ENCODE results near the gene CTIF.

Gene CTIF

DNA sequence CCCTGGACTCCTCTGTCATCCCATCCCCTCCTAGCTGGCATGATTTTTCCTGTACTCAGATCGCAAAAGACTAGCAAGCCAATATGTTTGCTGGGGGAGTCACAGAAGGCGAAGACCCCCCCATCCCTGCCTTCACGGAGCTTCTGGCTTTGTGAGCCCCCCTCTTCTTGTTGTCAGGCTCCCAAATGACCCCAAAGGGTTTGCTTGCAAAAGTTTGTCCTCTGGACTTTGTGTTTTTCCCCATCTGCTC, 242.0 kb downstream of the CTIF start:
- no peak for DNase-seq

DNA sequence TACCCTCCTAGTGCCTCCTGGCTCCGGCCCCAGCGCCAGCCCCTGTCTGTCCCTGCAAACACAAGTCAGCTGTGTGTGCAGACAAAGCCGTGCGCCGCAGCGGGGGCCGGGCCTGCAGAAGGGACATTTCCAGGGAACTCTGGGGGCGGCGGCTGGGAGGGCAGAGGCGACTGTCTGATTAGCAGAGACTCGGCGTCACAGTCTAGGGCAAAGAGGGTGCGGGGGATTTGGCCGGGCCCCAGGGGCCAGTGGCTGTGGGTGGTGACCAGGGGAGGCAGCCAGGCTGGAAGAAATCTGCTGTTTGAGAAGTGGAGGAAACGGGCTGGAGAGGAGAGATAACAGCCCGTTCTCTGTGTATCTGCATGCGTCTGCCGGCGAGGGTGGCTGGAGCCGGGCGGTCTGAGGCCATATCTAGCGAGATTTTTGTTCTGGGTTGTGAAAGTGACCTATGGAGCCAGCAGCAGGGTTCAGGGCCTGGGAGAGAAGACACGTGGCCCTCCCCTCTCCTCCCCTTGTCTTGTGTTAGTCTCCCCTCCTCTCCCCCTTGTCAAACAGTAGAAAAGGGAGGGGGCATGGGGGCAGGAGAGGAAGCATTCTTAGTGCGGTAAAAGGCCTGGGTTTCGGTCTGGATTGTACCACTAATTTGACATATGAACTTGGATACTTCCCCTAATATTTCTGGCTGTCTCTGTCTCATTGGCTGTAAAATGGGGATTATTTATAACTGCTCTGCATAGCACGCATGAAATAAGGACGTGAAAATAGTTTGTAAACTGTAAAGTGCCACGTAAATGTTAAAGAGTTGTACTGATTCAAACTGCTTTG, 242.5 kb downstream of the CTIF start:
- no peak for DNase-seq

DNA sequence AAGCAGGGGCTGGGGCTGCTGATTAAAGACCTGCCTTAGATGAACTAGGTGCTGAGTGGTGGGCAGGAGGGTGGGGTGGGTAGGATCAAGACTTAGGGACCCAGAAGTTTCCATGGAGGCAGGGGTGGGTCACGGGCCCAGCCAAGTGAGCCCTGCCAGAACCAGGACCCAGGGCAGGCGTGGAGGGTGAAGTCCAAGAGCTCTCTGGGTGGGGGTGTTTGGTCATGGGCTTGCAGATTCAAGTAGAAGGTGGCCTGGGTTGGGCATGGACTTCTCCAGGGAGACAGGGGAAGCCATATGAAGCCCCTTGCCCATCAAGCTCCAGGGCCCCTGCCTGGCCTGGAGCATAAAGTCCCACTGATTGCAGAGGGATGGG, 243.1 kb downstream of the CTIF start:
- DNase-seq = no peak

DNA sequence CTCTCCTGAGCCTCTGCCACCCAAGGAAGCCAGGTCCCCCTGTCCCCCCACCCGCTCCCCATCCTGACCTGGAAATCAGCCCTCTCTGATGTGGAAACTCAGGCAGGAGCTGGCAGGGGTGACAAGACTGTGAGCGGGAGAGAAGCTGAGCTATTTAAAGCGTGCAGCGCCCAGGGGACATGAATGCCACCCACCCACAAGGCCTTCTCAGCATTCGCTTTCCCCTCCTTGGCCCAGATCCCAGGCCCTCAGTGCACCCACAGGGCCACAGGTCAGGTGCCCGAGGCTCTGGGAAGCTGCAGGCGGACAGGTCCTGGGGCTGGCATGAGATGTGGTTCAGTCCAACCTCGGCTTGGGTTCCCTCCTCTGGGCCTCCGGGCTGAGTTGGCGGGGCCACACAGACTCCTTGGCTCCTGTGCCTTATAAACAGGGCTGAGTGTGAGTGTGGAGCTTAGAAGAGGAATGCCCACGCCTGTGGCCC, 243.6 kb downstream of the CTIF start:
- no peak for DNase-seq

DNA sequence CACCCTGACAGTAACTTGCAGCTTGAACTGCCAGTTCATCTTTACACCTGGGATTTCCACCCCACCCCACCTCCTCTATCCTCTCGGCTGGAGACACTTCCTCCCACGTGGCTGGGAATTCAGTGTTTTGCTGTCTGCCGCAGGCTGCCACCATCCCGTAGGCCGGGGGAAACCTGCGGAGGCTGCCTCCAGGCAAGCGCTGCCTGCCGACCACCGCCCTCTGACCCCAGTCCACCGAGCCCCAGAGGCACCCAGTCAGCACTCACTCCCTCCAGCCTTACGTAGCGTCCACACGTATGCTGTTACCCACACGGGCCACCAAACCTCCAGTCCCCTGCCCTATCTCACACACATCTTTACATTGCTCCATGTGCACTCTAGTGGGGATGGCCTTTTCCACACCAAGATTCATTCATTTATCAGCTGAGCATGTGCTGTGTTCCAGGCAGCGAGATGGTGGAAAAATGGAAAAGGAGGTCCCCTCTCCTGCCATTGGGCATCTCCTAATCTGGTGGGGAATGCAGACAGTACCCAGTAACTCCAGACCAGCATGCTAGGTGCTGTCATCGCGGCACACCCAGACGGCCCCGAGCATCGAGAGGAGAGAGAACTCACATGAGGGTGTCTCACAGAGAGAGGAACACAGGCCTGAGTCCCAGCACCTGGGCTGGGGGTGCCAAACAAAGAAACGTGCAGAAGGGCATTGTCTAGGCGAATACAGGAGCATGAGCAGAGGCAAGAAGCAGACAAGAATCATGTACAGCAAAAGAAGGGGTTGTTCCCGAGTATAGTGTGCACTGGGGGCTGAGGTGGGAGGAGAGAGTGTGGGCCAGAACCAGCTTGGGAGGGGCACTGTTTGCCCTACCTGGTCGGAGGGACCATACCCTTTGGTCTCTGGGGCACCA, 245.0 kb downstream of the CTIF start:
- no peak for DNase-seq

DNA sequence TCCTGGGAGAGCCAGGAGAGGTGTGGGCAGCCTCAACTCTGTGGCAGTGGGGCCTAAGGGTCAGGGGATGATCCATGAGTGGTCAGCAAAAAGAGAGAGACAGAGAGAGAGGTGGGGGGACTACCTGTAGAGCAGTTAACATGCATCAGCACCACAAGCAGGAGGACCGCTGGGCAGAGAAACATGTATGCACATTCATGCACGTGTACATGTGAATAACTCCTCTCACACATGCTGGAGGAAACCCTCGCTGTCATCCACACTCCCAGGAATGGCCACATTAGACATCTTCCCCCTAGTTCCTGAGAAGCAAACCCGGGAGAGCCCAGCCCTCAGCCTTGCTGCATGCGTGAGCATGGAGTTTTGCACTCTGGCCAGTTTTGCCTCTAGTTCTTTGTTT, 245.8 kb downstream of the CTIF start:
- no peak for DNase-seq

DNA sequence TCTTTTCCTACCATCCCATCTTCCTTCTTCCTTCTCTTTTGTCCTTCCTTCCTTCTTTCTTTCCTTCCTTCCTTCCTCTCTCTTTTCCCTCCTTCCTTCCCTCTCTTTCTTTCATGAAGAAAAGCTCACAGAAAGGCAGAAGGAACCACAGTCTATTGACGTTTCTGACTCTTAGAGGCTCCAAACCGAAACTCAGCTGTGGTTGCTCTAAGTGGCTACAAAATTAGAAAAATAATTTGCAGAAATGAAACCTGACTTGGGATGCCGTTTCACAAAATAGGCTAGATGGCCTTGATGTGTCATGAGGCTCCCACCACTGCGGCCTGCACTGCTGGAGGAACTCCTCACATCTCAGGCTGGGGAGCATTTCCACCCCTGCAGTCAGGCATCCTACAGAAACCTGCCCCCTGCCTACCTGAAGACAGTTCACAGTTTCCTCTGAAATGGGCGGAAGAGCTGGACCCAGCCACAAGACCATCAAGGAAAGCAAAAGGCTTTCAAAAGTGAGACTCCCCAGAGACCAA, 246.3 kb downstream of the CTIF start:
- peak; percentile 46 for DNase-seq

DNA sequence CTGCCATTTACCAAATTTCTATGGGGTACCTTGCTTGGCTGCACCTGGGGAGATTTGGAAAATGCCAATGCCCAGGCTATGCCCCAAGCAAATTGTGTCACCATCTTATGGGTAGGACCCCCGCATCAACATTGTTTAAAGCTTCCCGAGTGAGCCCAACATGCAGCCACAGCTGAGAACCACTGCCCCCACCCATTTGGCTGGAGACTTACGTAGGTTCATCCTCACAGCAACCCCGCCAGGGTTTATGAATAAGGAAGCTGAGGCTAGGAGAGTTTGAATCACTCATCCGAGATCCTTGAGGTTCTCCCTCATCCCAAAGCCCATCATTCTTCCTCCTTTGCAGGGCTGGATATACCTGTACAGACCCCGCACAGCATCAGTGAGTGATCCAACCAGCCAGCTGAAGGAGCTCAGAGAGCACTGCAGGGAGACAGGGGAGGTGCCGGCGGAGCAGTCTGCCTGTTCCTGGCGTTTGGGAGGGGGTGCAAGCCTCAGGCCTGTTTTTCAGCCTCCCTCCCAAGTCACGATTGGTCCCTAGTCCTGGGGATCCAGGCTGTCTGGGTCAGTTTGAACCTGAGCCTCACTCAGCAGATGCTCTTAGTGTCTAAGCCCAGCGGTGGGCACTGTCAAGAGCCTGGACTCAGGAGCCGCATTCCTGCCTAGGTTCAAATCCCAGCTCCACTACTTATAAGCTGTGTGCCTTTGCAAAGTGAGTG, 247.1 kb downstream of the CTIF start:
- DNase-seq = no peak

DNA sequence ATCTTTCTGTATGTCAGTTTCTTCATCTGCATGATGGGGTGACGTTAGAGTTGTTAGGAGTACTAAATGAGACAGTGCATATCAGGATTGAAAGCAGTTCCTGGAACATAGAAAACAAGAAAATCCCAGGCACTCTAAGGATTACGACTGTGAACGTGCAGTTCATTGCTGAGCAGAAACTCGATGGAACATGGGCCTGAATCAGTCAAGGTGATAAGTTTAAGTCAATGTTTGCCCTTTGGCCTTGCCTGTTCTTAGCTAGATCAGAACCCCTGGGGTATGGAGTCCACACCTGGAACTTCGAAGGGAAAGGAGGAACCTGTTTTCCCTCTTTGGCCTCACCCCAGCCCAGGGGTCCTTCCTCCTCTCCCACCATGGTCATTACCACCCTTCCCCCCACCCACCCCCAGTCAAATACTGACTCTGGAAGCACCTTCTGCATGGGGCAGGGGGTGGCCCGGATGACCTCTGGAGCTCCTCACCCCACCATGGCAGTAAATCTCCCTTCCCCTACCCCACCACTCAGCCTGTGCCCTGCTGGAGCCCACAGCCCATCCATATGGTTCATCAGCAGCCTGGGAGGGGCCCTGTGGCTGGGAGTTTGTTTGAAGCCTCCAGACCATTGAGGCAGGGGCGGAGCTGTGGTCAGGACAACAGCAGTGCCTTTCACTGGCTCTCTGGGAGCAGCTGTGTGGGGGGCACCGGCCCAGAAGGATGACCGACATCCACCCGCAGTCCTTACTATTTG, 247.8 kb downstream of the CTIF start:
- no peak for DNase-seq

DNA sequence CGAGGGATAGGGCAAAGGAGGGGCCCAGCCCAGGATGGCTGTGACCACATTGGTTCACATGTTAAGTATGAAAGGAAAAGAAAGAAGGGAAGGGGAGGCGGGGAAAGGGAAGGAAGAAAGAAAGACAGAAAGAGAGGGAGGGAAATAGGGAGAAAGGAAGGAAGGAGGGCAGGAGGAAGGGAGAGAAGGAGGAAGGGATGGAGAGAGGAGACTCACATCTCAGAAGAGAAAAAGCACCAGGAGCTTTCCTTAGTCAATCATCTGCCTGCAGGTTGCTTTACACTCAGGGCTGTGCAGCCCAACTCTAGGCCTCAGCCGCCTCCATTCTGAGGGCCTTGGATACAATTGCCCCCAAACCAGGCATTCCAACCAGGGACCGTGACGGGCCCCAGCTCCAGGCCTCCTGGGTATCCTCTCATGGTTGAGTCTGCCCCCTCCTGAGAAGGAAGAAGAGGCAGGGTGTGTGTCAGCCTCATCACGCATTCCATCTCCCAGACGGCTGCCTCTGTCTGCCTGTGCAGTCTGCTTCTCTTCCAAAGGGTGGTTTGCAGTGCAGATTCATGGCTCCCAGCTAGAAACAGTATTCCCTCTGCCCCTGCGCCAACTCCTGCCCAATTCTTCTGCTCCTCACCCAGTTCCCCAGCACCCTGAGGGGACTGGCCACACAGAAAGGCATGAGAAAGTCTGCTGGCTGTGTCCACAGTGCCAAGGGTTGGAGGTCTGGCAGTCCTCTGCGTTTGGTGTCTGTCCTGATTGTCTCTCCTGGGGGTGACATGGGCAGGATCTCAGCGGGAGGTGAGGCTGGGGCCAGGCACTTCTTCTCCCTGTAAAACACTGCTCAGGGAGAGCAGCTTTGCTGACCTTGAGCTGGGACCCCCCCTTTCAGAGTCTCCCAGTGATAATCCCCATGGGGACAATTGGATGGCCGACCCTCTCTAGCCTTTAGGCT, 248.6 kb downstream of the CTIF start:
- no peak for DNase-seq

DNA sequence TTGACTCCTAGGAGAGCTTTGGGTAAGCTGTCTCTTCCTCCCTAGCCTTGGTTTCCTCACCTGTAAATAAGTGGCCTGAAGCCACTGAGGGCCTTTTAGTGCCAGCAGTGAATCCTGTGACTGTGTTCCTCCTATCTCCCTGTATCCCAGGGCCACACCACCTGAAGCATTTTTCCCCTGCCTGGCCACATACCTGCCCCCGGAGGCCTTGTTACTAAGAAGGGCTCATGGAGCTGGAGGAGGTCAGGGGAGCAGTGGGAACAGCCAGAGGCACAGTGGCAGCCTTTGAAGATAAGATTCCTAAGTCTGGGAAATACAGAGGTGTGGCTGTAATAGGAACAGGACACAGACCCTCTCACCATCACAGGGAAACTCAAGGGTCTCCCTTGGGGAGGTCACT, 249.5 kb downstream of the CTIF start:
- no peak for DNase-seq

DNA sequence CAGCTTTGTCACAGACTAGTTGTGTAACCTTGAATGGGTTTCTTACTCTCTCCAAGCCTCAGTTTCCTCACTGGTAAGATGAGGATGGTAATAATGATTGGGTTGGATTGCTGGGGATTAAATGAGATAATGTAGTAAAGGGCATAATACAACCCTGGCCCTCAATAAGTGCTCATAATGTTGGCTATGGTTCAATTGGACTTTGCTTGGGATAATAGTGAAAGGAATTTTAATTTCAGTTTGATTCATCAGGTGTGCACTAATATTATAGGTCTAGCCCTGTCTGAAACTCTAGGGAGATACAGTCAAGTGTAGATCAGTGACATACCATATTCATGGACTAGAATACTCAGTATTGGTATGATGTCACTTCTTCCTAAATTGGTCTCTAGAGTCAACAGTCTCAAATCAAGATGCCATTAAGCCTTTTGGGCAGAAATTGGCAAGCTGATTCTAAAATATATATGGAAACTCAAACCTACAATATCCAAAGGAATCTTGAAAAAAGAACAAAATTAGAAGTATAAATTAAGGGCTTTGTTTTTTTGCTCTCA, 250.5 kb downstream of the CTIF start:
- no peak for DNase-seq

DNA sequence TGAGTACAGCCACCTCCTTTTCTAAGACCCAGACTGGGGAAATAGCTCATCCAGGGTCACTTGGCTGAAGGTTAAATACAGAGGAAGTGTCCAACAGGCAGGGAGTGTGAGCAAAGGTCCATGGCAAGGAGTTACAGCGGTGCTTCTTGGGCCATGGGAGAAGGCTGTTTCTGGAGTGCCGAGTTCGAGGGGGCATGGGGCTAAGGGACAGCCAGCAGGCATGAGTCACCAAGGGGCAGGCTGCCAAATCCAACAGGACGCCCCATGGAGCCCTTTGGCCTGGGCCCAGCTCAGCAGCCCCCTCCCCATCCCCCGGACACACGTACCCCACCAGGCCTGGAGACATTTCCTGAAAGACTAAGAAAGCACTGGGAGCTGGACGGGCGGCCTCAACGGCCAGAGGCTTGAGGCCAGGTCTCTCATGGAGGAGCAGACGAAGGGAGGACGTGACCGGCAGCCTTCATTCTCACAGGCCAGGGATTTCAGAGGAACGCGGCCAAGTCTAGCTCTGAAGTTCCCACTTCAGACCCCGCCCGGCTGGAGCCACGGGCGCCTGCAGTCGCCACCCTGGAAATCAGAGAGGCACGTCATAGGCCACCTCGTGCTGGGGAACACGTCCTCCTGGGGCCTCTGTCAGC, 251.5 kb downstream of the CTIF start:
- DNase-seq = no peak

DNA sequence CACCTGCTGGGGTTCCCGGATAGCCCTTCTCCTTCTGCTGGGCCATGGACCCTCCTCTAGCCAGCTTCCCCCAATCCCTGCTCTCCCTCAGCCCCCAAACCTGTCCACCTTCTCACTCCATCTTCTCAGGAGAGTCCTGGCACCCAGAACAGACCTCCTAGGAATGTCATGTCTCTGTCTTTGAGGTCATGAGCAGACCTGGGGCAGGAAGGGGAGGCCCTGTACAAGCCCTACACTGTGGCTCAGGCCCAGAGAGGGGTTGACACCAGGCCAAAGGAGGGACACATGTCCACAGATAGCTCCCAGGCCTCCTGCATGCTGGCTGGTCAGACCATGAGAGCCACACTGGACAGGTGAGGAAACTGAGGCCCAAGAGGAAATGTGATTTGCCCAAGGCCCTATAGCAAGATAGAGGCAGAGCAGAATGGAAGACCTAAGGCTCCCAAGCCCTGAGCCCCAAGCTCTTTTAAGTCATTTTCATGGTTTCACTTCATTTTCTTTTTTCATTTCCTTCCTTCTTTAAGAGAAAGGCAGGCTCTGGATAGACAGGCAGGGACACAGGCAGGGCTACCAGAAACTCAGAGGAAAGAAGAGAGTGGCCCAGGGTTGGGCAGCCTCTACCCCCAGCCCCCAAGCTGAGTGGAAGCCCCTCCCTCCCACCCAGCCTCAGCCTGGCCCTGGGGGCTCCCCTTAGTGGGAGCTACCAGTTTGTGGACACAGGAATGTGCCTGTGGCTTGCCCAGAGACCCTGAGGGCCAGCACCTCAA, 252.2 kb downstream of the CTIF start:
- no peak for DNase-seq

DNA sequence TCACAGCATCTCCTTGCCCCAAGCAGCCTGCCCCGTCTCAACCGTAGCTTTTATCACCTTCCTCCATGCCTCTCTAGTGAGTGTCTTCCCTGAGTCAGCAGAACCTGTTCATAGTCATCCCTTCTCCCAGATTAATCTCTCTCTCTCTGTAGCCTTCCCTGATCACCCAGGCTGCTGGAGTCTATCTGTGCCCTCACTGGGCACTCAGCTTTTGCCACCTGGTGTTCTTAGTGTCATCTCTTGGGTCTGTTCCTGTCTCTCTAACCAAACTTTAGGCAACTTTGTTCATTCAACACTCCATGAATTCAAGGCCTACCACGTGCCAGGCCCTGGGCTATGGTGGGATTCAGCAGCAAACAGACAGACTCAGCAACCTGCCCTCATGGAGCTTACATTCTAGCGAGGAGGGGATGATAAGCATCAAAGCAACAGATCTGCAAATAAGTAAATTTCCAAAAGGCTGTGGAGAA, 252.8 kb downstream of the CTIF start:
- no peak for DNase-seq

DNA sequence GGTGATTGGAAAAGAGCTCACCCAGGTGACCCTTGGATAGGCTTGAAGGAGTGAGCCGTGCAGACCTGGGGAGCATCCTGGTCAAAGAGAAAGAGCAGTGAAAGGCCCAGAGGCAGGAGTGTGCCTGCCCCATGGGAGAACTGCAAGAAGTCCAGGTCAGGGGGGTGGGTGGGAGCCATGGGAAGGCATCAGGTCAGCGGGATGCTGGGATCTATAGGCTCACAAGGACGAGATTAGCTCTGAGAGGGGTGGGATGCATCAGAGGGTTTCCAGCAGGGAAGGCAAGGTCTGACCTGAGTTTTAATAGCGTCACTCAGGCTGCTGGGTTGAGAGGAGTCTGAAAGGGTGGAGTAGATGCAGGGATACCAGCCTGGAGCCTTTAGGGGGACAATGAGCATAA, 253.3 kb downstream of the CTIF start:
- DNase-seq = no peak

DNA sequence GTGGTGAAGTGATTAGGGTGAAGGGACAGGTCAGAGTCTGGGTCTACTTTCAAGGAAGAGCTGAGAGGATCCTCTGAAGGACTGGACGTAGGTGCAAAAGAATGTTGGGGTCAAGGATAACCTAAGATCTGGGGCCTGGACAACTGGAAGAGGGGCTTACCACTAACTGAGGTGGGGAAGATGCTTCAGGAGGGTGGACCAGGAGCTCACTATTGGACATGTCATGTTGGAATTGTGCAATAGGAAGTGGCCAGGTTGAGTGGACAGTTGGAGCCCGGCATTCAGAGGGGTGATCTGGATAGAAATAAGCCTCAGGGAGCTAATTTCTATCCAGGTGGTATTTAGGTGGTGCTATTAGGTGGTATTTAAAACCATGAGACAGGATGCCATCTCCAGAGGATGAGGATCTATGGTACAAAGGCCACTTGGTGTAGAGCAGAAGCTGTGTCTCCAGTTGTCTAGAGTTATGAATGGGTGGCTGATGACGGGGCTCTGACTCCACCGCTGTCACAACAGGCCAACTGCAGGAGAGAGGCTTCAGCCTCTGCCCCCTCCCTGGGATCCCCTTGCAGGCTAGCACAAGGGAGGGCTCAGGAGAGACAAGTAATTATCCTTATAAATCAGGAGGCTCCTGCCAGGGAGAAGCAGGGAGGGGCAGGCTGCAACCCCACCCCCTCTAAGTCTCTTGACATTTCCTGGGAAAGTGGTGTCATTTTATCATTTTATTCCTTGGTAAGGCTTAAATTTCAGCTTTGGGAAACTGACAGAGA, 254.0 kb downstream of the CTIF start:
- DNase-seq = no peak

DNA sequence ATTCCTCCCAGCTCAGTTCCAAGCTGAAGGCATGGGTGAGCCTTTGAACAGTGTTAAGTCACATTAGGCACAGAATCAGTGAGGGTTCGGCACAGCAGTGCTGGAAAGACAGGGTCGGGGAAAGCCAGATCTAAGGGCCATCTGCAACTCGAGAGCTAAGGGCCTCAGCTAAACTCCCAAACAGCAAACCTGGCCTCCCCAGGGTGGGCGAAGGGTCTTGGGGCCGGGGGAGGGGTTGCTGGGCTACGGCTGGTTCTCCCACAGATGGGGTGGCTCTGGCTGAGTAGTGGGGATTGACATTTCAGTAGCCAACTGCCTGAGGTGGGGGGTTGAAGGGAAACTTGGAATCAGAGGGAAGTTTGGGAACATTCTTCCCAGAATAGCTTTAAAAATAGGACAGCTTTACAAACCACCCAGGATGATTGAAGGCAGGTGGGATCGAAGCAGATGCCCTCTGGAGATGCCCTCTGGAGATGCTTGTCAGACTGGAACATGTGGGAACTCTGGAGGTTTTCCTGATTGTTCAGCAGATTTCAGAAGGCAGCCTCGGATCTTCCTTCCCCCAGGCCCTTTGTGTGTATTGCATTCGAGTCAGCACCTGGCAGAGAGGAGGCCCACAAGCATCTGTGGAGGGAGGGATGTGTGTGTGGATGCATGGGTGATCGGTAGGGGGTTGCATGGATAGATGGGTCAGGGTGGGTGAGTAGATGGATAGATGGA, 255.6 kb downstream of the CTIF start:
- DNase-seq = no peak
